Stimulated activated CD4-positive, alpha-beta T cell treated with anti-CD3 and anti-CD28 coated beads, Interleukin-2, amount 100 ng/mL, for 4 hours (primary cell): ENCODE data around the gene COIL.
"Not testable (repeated sequence)": the region's sequence is repeated elsewhere in the genome, so short reads cannot be mapped to it uniquely, and the experiment has no call there.

Experiments
- DNase-seq: peaks from one replicate; pipeline ENCODE4 v3.0.0-alpha.2; 2020; ENCODE audit warnings: low read depth

COIL gene

DNA sequence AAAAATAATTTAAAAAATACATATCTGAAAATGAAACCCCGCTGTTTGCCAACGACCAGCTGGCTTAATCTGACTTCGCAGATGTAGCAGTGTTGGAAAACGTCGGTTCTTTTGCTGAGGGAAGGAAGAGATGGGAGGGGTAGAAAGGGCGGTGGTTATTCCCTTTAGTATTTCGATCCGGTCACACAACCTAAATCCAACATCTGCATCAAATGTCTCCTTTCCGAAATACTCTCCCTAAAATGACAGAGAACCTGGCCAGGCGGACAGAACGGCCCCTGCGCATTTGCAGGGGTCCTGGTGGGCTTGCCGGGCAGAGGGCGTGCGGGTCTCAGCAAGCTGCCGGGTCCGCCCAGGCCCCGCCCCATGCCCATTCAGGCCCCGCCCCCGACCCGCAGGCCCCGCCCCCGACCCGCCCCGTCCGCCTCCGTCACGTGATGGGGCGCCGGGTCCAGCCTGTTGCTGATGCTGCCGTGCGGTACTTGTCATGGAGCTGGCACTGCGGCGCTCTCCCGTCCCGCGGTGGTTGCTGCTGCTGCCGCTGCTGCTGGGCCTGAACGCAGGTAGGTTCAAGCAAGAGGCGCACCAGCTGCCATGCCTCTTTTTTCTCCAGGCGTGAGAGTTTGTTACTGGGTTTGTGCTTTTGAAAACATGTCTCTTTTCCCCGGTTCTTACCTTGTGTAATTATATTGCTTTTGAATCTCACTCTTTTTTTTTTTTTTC is 17.0 kb upstream of the COIL start, which contains the start of gene SCPEP1:
Gene SCPEP1, plus strand, starts transcription at position 459 of the 723 bp plus-strand sequence. Its CDS starts 29 bp downstream, at position 488.
- DNase-seq: peak; percentile 65

- DNase-seq: no peak
Measured at GRCh38 chr17:56976941-56977608, 16.2 kb upstream of the COIL start.

DNA sequence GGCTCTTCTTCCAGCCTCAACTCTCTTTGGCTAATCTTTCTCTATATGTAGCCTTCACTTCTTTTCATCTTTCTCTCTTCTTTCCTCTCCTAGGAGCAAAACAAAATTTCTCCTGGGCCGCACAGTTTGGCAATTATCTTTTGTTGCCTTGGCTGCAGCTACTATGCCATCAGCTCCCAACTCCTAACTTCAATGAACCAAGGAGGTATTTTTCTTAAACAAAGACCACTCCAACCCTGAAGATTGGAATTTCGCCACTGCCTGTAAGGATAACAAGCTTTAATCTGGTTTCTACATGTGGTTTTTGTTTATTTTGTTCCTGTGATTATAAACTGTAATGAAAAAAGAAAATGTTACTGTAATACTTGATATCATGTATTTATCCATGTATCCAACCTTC is 14.8 kb upstream of the COIL start:
- DNase-seq: no peak

GRCh38 chr17:56974055-56974454 is 13.2 kb upstream of the COIL start:
- DNase-seq: no peak

GRCh38 chr17:56973520-56973919 is 12.7 kb upstream of the COIL start:
- no peak for DNase-seq

DNA sequence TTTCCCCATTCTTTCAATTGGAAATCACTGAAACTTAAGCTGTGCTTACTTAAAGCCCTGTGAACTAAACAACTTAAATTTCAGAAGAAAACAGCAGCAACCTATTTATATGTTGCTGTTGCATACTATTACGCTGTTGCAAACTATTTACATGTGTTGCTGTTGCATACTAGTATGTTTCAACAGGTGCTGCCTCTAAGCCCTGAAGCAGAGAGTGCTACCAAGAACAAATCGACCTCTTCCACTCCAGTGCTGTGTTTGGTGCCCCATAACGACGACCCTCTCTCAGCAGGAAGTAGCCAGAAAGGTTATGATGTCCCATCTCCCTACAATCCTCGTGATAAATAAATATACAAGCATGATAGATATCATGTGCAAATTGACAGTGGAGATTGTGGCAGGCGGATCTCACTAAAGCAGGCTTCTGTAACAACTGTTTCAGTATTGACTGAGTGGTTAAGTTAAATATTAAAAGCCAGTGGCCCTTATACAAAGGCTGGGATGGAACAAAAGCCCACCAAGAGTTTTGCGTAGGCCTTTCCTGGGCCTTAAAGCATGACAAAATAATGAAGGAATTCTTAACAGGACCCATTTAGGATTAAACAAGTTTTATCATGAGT is 11.4 kb upstream of the COIL start:
- no peak for DNase-seq

DNA sequence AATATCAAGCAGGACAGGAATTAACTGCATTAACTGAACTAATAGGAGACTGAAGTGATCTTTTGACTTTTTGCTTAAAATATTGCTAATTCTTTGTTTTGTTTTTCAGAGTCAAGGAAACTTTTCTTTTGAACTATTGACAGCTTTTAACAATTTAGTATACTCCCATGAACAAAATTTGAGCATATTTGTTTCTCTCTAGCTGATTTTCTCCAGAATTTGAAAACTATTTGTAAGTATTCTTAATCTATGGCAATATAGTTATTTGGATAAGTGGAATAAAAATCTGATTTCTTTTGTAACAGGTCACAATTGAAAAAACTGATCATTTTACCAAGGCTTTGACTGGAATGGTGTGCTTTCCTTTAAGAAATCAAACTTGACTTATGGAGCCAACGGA is 10.1 kb upstream of the COIL start:
- no peak for DNase-seq

DNA sequence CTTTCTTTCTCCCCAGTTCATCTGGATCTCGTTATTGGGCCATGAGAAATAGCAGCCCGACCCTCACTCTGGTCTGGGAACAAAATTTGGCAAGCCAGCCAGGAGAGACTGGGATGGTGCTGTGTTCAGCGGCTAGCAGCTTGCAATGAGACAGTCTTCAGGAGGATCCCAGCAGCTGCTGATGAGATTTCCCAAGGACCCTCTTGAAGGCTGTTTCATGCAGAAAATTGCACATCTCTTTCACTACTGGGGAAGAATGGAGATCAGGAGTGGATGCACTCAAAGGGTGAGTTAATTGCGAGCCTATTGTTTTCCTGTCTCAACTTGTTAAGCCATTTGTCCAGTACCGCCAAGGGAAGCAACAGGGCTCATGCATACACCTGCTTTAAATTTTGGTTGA is 5.5 kb upstream of the COIL start:
- DNase-seq: no peak

GRCh38 chr17:56965681-56966080 is 4.8 kb upstream of the COIL start:
- DNase-seq: not testable (repeated sequence)

DNA sequence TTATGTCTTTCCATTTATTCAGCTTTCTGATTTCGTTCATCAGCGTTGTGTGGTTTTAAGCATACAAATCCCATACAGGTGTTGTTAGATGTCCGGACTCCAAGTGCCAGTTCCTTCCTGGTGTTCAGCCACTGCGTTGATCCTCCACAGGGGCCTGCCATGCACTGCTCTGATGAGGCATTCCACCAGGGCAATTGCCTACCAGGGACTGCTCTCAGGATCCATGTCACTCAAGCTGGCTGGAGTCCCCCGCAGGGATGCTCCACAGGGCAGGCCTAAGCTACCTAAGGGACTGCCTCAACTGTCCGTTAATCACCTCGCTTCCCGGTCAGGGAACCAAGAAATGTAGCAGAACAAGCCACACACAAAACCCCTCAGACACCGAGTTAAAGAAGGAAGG is 4.4 kb upstream of the COIL start:
- not testable (repeated sequence) for DNase-seq

DNA sequence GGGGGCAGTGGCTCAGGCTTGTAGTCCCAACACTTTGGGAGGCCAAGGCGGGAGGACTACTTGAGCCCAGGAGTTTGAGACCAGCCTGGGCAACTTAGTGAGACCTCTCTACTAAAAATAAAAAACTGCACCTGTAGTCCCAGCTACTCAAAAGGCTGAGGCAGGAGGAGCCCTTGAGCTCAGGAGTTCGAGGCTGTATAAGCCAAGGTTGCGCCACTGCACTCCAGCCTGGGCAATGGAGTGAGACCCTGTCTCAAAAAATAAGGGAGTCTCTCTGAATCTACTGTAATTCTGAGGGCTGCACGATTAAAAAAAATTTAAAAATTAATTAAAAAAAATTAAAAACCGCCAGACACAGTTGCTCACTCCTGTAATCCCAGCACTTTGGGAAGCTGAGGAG is 3.9 kb downstream of the COIL start:
- no peak for DNase-seq

DNA sequence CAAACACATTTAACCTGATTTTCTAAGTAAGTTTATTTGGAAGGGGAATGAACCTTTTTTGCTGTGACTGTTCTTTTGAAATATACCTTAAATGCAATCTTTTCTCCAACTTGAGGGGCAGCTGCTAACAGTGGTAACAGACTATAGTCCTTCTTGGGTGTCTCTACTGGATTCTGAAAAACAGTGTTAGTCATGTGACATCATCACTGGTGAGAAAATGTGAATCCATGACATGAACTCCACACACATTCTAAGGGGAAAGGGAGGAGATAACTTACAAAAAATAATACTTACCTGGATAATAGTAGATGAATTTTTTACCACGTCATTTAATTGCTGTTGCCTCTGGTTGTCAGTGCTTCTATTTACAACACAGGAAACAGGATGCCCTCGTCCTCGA is 11.3 kb downstream of the COIL start:
- no peak for DNase-seq

DNA sequence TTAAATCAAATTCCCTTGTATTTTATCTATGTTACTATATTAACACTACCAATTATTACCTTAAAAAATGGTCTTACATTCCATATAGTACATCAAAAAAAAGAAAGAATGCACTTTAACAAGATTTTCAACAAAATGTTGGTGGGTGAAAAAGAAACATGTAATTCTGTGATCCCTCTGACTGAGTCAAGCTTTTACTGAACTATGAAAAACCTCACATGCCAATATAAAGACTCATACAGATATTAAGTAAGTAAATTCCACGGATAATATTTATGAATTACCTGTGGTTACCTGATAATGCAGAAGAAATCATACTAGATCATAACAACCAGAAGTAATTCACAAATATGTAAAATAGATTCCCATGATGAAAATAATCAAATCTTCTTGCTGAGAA is 12.4 kb downstream of the COIL start:
- no peak for DNase-seq

DNA sequence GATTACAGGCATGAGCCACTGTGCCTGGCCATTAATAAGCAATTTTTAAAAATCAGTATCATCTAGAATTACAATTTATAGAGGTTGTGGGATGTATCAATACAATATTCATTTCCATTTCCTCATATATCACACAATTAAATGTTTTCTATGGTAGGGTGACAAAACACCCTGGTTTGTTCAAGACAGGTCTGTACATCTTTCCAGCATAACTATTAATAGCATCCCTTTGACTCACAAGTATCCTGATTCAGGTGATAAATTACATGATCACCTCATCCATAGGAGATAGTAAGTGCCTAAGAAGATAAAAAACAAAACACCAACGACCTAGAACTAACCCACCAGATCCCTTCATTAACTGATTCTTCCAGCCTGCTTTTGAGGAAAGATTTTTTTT is 13.1 kb downstream of the COIL start:
- no peak for DNase-seq

GRCh38 chr17:56945938-56946505 is 14.8 kb downstream of the COIL start:
- no peak for DNase-seq

DNA sequence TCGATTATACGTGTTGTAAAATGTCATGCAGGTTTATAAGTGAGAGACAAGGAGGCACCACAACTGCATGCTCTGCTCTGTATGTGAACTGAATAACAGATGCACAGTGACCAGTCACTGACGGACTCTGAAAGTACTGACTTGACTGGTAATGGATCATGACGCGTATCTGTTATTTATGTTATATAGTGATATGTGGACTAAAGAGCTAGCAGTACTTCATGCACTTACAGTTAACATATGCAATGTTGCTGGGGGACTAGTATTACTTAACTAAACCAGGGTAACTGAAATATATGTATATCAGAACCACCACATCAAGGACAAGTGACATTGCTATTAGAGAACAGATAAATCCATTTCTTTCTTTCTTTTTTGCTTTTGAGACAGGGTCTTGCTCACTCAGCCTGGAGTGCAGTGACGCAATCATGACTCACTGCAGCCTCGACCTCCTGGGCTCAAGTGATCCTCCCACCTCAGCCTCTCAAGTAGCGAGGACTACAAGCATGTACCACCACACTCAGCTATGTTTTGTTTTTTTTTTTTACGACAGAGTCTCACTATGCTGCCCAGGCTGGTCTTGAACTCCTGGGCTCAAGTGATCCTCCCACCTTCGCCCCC is 17.2 kb downstream of the COIL start:
- DNase-seq: no peak

DNA sequence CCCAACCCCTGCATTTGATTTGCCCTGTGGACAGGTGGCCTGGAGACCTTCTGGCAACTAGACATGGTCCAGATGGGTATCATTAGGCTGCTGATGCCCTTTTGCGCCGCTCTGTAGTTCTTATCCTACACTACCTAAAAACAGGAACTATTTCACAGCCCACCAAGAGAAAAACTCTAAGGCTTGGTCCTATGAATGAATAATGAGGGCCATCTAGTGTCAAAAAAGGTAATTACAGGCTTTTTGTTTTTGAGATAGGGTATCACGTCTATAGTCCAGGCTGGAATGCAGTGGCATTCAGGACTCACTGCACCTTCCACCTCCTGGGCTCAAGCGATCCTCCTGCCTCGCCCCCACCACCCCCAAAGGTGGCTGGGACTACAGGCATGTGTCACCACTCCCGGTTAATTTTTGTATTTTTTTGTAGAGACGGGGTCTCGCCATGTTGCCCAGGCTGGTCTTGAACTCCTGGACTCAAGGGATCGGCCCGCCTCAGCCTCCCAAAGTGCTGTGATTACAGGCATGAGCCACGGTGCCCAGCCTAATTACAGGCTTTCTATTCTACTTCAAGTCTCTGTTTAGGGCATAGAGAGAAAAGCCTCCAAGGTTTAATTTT is 20.9 kb downstream of the COIL start:
- no peak for DNase-seq

GRCh38 chr17:56938206-56938605 is 22.6 kb downstream of the COIL start:
- DNase-seq: not testable (repeated sequence)

DNA sequence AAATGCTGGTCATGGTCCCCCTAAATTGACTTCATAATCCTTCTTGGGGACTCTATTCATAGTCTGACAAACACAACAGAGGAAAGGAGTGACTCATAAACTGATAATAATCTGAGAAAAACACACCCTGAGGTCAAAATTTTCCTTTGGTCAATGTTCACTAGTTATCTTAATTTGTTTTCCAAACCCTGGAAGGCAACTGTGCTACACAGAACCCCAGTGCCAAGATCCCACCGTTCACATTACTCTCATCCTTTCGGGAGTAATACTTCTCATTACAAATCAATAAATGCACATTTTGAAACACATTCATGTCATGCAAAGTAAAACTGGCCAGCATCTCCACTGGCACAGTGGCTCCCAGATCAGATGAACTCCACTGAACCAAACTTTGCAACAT is 23.2 kb downstream of the COIL start:
- DNase-seq: no peak

DNA sequence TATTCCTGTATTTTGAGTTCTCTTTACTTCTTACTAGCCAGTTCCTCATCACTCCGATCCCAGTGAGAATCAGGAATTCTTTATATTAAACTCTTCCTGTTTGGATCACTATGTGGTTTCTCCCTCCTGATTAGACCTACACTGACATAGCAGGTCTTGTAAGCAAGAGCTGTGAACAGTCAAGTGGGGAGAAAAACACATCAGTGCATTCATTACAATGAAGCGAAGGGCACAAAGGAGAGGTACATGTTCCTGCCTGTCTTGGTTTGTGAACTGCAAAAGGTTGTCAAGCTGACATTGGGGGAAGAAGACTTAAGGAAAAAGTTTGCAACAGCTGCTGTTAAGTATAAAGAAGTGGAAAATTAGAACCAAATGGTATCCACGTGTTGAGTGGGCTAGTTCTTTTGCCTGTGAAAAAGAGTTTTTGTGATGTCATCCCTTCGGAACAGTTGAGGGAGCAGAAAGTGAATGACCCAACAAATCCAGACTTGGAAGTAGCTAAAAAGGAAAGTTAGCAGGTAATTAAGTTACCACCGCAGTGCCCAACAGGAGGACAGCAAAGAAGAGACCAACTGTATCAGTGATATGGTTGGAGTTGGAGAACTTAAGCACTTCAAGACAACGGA is 24.0 kb downstream of the COIL start:
- DNase-seq: no peak

DNA sequence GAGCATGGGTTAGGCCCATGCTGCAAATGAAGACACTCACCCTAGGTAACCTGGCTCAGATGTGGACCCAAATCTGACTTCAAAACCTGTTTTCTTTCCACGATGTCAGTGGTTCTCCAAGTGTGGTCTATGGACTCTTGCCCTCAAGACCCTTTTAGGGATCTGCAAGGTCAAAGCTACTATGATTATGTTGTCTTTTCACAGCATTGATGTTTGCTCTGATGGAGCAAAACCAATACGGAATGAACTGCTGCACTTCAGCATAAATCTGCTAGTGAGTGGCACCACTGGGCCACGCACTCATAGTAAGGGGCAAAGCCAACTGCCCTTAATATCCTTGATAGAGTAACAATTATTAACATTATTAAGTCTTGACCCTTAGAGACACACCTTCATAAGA is 25.4 kb downstream of the COIL start:
- no peak for DNase-seq

DNA sequence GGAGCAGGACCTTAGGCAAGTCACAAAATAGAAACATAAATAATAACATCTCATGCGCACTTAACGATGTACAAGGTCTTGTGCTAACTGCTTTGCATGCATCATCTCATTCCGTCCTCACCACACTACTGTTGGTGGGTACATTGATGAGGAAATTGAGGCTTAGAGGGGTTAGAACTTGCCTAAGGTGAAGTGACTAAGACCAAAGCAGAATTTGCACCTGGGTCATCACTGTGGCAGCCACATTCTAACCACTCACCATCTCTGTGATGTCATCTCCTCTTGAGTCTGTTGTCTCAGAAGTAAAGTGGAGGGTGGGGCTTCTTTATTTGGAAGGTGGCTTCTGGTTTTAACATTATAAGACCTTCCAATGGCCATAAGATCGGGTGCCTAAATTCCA is 26.6 kb downstream of the COIL start:
- no peak for DNase-seq
